ENCODE measurements around the gene PIGT. TPM values are rescaled to one million over a fixed set of nuclear protein-coding genes. Genes with fewer than 3 reads are reported as not detected.

PIGT gene
- total RNA-seq (2013; cell fraction: nucleolus; rRNA removed): 84.5 and 94.1 TPM in 2 replicates
- 35.7 and 45.0 TPM in 2 replicates for total RNA-seq (2014; rRNA removed)
- total RNA-seq (2014; rRNA removed; fragmentation: Illumina TruSeq; extraction: Trizol): 15.5 and 18.6 TPM in 2 replicates
- total RNA-seq (2021): 39.5 and 45.2 TPM in 2 replicates
- polyA plus RNA-seq (2011; ENCODE audit: low read depth): 14.5 TPM
- 8.0 and 24.1 TPM in 2 replicates for polyA plus RNA-seq (2011; rRNA removed)
- polyA plus RNA-seq (2011; cell fraction: cytosol; rRNA removed): 27.0 and 35.8 TPM in 2 replicates
- 71.0 and 74.4 TPM in 2 replicates for polyA plus RNA-seq (2011; cell fraction: nucleus; rRNA removed)
- polyA plus RNA-seq (2012): 25.3 and 27.7 TPM in 2 replicates
- polyA plus RNA-seq (2014; fragmentation: Illumina TruSeq; extraction: Trizol): 29.4 and 41.9 TPM in 2 replicates
- 10 to 100 TPM; 19.1 to 27.5 TPM for polyA plus RNA-seq (2014; fragmentation: Nextera tagmentation; extraction: Ambion mirVana)
- polyA plus RNA-seq (2014; rRNA removed): 28.6 and 33.5 TPM in 2 replicates
- 10 to 100 TPM; 56.5 to 66.0 TPM for polyA plus RNA-seq (2016; fragmentation: Nextera tagmentation; extraction: Ambion mirVana)
- 27.9 and 34.2 TPM in 2 replicates for polyA minus RNA-seq (2011; rRNA and poly(A)+ RNA removed)
- 16.2 and 28.5 TPM in 2 replicates for polyA minus RNA-seq (2011; cell fraction: cytosol; rRNA and poly(A)+ RNA removed)
- polyA minus RNA-seq (2011; cell fraction: nucleus; rRNA and poly(A)+ RNA removed): 33.1 and 57.7 TPM in 2 replicates
- Bru-seq, nascent RNA: percentile 71 among the genes with signal in this experiment
- percentile 71 among the genes with signal in this experiment for BruChase-seq, experiment 1, labeled RNA remaining after a 6-hour chase
- percentile 72 among the genes with signal in this experiment for BruChase-seq, experiment 2, labeled RNA remaining after a 2-hour chase
- long read RNA-seq, experiment 1, transcript PIGT-201 (10 exons, 1,880 nt): minor isoform, 6 of 115 reads
- long read RNA-seq, experiment 1, transcript PIGT-202 (12 exons, 2,245 nt): major isoform, 87 of 115 reads
- long read RNA-seq, experiment 1, partial matches to known transcripts: 3 of 115 reads
- long read RNA-seq, experiment 1, other reads (novel, unspliced or antisense): 7 of 115 reads
- long read RNA-seq, experiment 2, transcript PIGT-202 (12 exons, 2,245 nt): major isoform, 110 of 162 reads
- long read RNA-seq, experiment 2, partial matches to known transcripts: 26 of 162 reads
- long read RNA-seq, experiment 2, other reads (novel, unspliced or antisense): 9 of 162 reads

- under 1% methylated on average over 52 of the region's 52 CpGs for WGBS (ENCODE audit: insufficient coverage, insufficient replicate concordance, low lambda C conversion rate, missing lambda C conversion rate)
- POLR2A ChIA-PET: interaction anchor here (1.3 to 1.8 kb wide), 4 partner anchors 10 to 48 kb away, joined by 4 to 9 read pairs (median 6); no protein-coding TSS in a partner anchor
- intact Hi-C loops (cut with micrococcal nuclease; ENCODE audit: unreplicated experiment): loop anchor here (2.0 kb wide), 2 partner anchors 17 to 47 kb away; no protein-coding TSS in a partner anchor
- CTCF ChIA-PET: interaction anchor here (0.7 to 8.5 kb wide), 11 partner anchors 9 to 125 kb away, joined by 3 to 86 read pairs (median 4); partner anchors contain the start of gene SYS1
- H3K4me1 ChIP-seq (ENCODE audit: control insufficient read depth, insufficient read depth, low read length): peaks cover 20% of the 10 kb centered on the region
- SMC1A ChIA-PET (ENCODE audit: uncharacterized antibody, unreplicated experiment): interaction anchor here (1.0 to 2.4 kb wide), 10 partner anchors 14 to 114 kb away, joined by 3 to 19 read pairs (median 6); partner anchors contain the start of gene SYS1
- H3K27ac ChIP-seq (ENCODE audit: control insufficient read depth, insufficient read depth): peak within 1 kb of the TSS; percentile 82
- H3K9me3 ChIP-seq (replicated peaks; ENCODE audit: control insufficient read depth, insufficient read depth, low read length): no peaks in the 10 kb centered on the region
- DNase-seq (ENCODE audit: low read depth, low spot score) (peak; percentile 51), ATAC-seq (peak; percentile 83), FAIRE-seq (peak; percentile 23)
- H3K79me2 ChIP-seq (ENCODE audit: control insufficient read depth, insufficient read depth, low read length): peaks cover 13% of the 10 kb centered on the region
- no TSS peak for BruUV-seq (replicated peaks)
- H3K9ac ChIP-seq (ENCODE audit: control insufficient read depth, insufficient read depth, low read length): peak within 1 kb of the TSS; percentile 71
- peak within 1 kb of the TSS; percentile 90 for H2AFZ ChIP-seq (ENCODE audit: control insufficient read depth, low read depth, low read length)
- in situ Hi-C loops (cut with MboI): loop anchor here (5.0 kb wide), 1 partner anchor 49 kb away; no protein-coding TSS in a partner anchor
- no peaks in the 10 kb centered on the region for H3K27me3 ChIP-seq (replicated peaks in 1 of 2; ENCODE audit: control insufficient read depth in 2 of 2, insufficient read depth in 2 of 2, low read length in 1 of 2)
- no peaks in the 10 kb centered on the region for H4K20me1 ChIP-seq (ENCODE audit: control insufficient read depth, insufficient read depth)
- H3K36me3 ChIP-seq (ENCODE audit: control insufficient read depth in 2 of 2, insufficient read depth in 2 of 2, low read length in 1 of 2): peaks cover 7 to 13% of the 10 kb centered on the region in 2 experiments
- peak within 1 kb of the TSS; percentile 97 for H3K4me3 ChIP-seq
- peak within 1 kb of the TSS; percentile 90 for H3K4me2 ChIP-seq (ENCODE audit: control insufficient read depth, insufficient read depth)
- RAD21 ChIA-PET (ENCODE audit: unreplicated experiment): interaction anchor here (0.9 to 1.9 kb wide), 7 partner anchors 12 to 355 kb away, joined by 3 to 10 read pairs (median 7); partner anchors contain the start of gene SYS1
- TF ChIP-seq NR2C1 (IDR thresholded peaks at IDR 0.05) (no peak; the same call in 1 of the 2 replicates), NRF1 (conservative IDR thresholded peaks at IDR 0.05; ENCODE audit: low read depth, low read length) (peak; percentile 65), SIN3A (IDR thresholded peaks at IDR 0.05; ENCODE audit: low read depth, low read length) (peak; percentile 80; the same call in 1 of the 2 replicates), IRF4 (IDR thresholded peaks at IDR 0.05; ENCODE audit: low read depth, low read length) (0 out of 2 replicates have a peak, but pooled peaks have one; percentile 9), SP1 (IDR thresholded peaks at IDR 0.05; ENCODE audit: low read depth, low read length) (peak; percentile 37), BCLAF1 (IDR thresholded peaks at IDR 0.05) (no peak), CHD1 (IDR thresholded peaks at IDR 0.05; ENCODE audit: low read depth, low read length) (no peak), RAD51 (IDR thresholded peaks at IDR 0.05) (no peak), POU2F2 (IDR thresholded peaks at IDR 0.05; ENCODE audit: borderline replicate concordance, low read depth, low read length) (no peak; the same call in 2 of the 3 replicates), PML (IDR thresholded peaks at IDR 0.05; ENCODE audit: low read length) (peak; percentile 79), YBX1 (IDR thresholded peaks at IDR 0.05) (no peak), JUNB (IDR thresholded peaks at IDR 0.05) (no peak), CBFB (IDR thresholded peaks at IDR 0.05; ENCODE audit: low read depth) (peak; percentile 95), ETV6 (conservative IDR thresholded peaks at IDR 0.05 in 1 of 2, IDR thresholded peaks at IDR 0.05 in 1 of 2; ENCODE audit: borderline replicate concordance in 1 of 2, low read depth in 1 of 2) (peak in 1 of 2 experiments; percentile 83; a peak in 2 of 4 replicates), SMAD5 (IDR thresholded peaks at IDR 0.05; ENCODE audit: low read depth) (peak; percentile 54; the same call in 1 of the 2 replicates), KLF5 (IDR thresholded peaks at IDR 0.05; ENCODE audit: partially characterized antibody) (peak; percentile 18), EED (IDR thresholded peaks at IDR 0.05; ENCODE audit: low read depth) (peak; percentile 42; the same call in 1 of the 2 replicates)
These were observed at the start of gene PIGT for GRCh38 chr20:45415822-45416637. PIGT (plus strand) TSS chr20:45416141; CDS start chr20:45416157, 16 bp downstream.
